ENCODE data around the gene PARD3B. TPM values are rescaled to one million over a fixed set of nuclear protein-coding genes. Genes with fewer than 3 reads are reported as not detected.

Gene PARD3B
- total RNA-seq, 1 experiment from 2014 or later: 3.9 TPM

DNA sequence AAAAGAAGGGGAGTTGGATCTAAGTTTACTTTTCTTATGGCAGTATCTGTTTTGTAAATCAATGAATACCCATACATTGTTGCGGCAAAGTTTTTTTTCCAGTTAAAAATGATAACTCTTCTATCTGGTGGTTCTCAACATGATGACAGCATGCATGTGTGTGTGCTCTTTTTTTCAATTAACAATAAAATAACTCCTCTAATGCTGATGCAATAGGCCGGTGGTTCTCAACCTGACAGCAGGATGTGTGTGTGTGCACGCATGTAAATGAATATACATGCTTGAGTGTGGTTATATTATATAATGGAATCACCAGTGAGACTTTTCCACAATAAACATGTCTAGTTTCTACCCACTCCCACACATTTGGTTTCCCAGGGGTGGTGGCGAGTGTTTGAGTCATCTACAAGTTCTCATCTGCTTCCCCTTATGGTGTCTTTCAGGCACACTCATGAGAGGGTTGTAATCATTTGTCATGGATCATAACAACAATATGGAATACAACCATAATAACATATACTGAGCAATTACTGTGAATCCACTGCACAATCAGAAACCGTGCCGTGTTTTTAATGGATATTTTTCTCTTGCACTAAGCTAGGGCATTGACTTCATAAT, 31.2 kb downstream of the PARD3B start:
- H3K4me1 ChIP-seq (ENCODE audit: insufficient read depth, low read length): no peaks in the 10 kb centered on the region
- H3K79me2 ChIP-seq (ENCODE audit: low read length): no peaks in the 10 kb centered on the region
- ChIA-PET POLR2A (ENCODE audit: unreplicated experiment) (no interaction called here), CTCF (no interaction called here)
- no peaks in the 10 kb centered on the region for H3K9me2 ChIP-seq (replicated peaks; ENCODE audit: low read length)
- H2AFZ ChIP-seq (ENCODE audit: low read length): no peak overlapping the region
- no peaks in the 10 kb centered on the region for H3K27me3 ChIP-seq (ENCODE audit: low read length)
- TF ChIP-seq EZH2 (IDR thresholded peaks at IDR 0.05; ENCODE audit: low read length, unreplicated experiment) (no peak), EZH2phosphoT487 (IDR thresholded peaks at IDR 0.05; ENCODE audit: borderline replicate concordance, low read length) (no peak)
- TF ChIP-seq, protein P1, sequence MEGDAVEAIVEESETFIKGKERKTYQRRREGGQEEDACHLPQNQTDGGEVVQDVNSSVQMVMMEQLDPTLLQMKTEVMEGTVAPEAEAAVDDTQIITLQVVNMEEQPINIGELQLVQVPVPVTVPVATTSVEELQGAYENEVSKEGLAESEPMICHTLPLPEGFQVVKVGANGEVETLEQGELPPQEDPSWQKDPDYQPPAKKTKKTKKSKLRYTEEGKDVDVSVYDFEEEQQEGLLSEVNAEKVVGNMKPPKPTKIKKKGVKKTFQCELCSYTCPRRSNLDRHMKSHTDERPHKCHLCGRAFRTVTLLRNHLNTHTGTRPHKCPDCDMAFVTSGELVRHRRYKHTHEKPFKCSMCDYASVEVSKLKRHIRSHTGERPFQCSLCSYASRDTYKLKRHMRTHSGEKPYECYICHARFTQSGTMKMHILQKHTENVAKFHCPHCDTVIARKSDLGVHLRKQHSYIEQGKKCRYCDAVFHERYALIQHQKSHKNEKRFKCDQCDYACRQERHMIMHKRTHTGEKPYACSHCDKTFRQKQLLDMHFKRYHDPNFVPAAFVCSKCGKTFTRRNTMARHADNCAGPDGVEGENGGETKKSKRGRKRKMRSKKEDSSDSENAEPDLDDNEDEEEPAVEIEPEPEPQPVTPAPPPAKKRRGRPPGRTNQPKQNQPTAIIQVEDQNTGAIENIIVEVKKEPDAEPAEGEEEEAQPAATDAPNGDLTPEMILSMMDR (conservative IDR thresholded peaks at IDR 0.05; ENCODE audit: low read depth, low read length): no peak
- no TSS peak for BruUV-seq (replicated peaks)
- H3K9ac ChIP-seq (ENCODE audit: low read length): no peak overlapping the region
- H3K36me3 ChIP-seq (ENCODE audit: low read depth, low read length): no peaks in the 10 kb centered on the region
- no peaks in the 10 kb centered on the region for H3K9me3 ChIP-seq (ENCODE audit: low read length)
- intact Hi-C loops (cut with micrococcal nuclease): no loop called here
- no peak for DNase-seq
- H3K4me3 ChIP-seq (ENCODE audit: low read length): no peak overlapping the region
- no peak for ATAC-seq
- H3K27ac ChIP-seq (ENCODE audit: low read length): no peak overlapping the region
- no peaks in the 10 kb centered on the region for H4K20me1 ChIP-seq (ENCODE audit: low read length)
- no peak overlapping the region for H3K4me2 ChIP-seq (ENCODE audit: low read length)
- no peaks in the 10 kb centered on the region for H3F3A ChIP-seq (ENCODE audit: low read length, unreplicated experiment)

- intact Hi-C loops (cut with micrococcal nuclease): no loop called here
- ChIA-PET POLR2A (ENCODE audit: unreplicated experiment) (no interaction called here), CTCF (no interaction called here)
- ATAC-seq: no peak
- H3K9ac ChIP-seq (ENCODE audit: low read length): no peak overlapping the region
- no peak overlapping the region for H2AFZ ChIP-seq (ENCODE audit: low read length)
- H3K4me2 ChIP-seq (ENCODE audit: low read length): no peak overlapping the region
- no peaks in the 10 kb centered on the region for H4K20me1 ChIP-seq (ENCODE audit: low read length)
- no peak for DNase-seq
- H3K36me3 ChIP-seq (ENCODE audit: low read depth, low read length): no peaks in the 10 kb centered on the region
- H3K9me2 ChIP-seq (replicated peaks; ENCODE audit: low read length): no peaks in the 10 kb centered on the region
- no peak for TF ChIP-seq EZH2 (IDR thresholded peaks at IDR 0.05; ENCODE audit: low read length, unreplicated experiment)
- TF ChIP-seq, protein P1 (conservative IDR thresholded peaks at IDR 0.05; ENCODE audit: low read depth, low read length): no peak
- TF ChIP-seq EZH2phosphoT487 (IDR thresholded peaks at IDR 0.05; ENCODE audit: borderline replicate concordance, low read length): no peak
- H3K4me3 ChIP-seq (ENCODE audit: low read length): no peak overlapping the region
- no peaks in the 10 kb centered on the region for H3K9me3 ChIP-seq (ENCODE audit: low read length)
- no TSS peak for BruUV-seq (replicated peaks)
- H3K79me2 ChIP-seq (ENCODE audit: low read length): no peaks in the 10 kb centered on the region
- H3K27ac ChIP-seq (ENCODE audit: low read length): no peak overlapping the region
- no peaks in the 10 kb centered on the region for H3F3A ChIP-seq (ENCODE audit: low read length, unreplicated experiment)
- no peaks in the 10 kb centered on the region for H3K4me1 ChIP-seq (ENCODE audit: insufficient read depth, low read length)
- H3K27me3 ChIP-seq (ENCODE audit: low read length): no peaks in the 10 kb centered on the region
Observed at GRCh38 chr2:204578928-204579598, 33.8 kb downstream of the PARD3B start.

- Histone ChIP-seq H2AFZ (ENCODE audit: low read length) (no peak overlapping the region), H3K9ac (ENCODE audit: low read length) (no peak overlapping the region), H3K27me3 (ENCODE audit: low read length) (no peaks in the 10 kb centered on the region), H3K79me2 (ENCODE audit: low read length) (no peaks in the 10 kb centered on the region), H3K9me3 (ENCODE audit: low read length) (no peaks in the 10 kb centered on the region), H4K20me1 (ENCODE audit: low read length) (no peaks in the 10 kb centered on the region), H3K4me3 (ENCODE audit: low read length) (no peak overlapping the region), H3K4me1 (ENCODE audit: insufficient read depth, low read length) (no peaks in the 10 kb centered on the region), H3K27ac (ENCODE audit: low read length) (no peak overlapping the region), H3K36me3 (ENCODE audit: low read depth, low read length) (no peaks in the 10 kb centered on the region), H3K9me2 (replicated peaks; ENCODE audit: low read length) (no peaks in the 10 kb centered on the region), H3K4me2 (ENCODE audit: low read length) (no peak overlapping the region), H3F3A (ENCODE audit: low read length, unreplicated experiment) (no peaks in the 10 kb centered on the region)
- intact Hi-C loops (cut with micrococcal nuclease): no loop called here
- ChIA-PET POLR2A (ENCODE audit: unreplicated experiment) (no interaction called here), CTCF (interaction anchor here (0.6 kb wide), 1 partner anchor 152 kb away, joined by 3 read pairs; no protein-coding TSS in a partner anchor)
- no TSS peak for BruUV-seq (replicated peaks)
- DNase-seq (no peak), ATAC-seq (no peak)
- no peak for TF ChIP-seq EZH2phosphoT487 (IDR thresholded peaks at IDR 0.05; ENCODE audit: borderline replicate concordance, low read length)
- TF ChIP-seq, protein P1 (conservative IDR thresholded peaks at IDR 0.05; ENCODE audit: low read depth, low read length): no peak
- TF ChIP-seq EZH2 (IDR thresholded peaks at IDR 0.05; ENCODE audit: low read length, unreplicated experiment): no peak
Observed at GRCh38 chr2:204581946-204582345, 36.7 kb downstream of the PARD3B start.

Data from PC-3 (cell line).